Measurements from ENCODE around the gene NPAS3. TPM values are rescaled to one million over a fixed set of nuclear protein-coding genes. Genes with fewer than 3 reads are reported as not detected.
A peak's percentile ranks its signal among the peaks of the same experiment; 100 is the strongest.

NPAS3 gene
- total RNA-seq, 4 donors from 2014 or later: 0.19 to 2.1 (median 1.7) TPM; not detected in 1

DNA sequence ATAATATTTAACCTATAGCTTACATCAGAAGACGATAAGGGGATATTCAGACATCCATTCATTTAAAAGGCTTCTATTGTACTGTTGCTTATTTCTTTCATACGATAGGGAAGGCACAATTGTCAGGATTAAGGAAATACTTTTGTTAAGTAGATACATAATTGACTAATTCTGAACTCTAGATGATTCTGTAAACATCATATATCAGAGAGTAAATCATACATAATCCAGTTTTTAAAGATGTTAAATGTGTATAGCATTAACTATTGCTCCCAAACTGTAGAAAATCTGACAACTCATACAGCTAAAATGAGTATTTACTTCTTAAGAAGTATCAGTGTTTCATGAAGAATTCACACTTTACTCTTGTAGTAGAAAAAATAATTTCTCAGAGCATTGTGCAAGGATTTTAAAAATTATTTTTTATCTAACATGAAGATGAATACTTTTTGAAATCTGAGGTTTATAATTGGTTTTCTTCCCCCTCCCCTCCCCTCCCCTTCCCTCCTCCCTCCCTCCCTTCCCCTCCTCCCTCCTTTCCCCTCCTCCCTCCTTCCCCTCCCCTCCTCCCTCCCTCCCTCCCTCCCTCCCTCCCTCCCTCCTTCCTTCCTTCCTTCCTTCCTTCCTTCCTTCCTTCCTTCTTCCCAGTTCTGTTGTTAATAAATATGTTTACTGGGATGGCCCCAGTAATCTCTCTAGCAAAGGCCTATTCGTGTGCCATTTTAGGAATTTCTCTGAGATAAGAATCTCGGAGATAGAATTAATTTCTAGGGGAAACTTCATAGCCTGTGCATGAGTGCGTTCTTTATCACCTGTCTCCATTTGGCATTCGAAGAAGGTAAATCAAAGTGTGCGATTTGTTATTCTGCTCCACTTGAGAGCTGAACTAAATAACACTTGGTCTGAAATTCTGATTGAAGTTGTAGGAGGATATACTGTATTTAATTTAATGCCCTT, 2.3 kb downstream of the NPAS3 start:
- no peaks in the 10 kb centered on the region for H3K36me3 ChIP-seq
- no peak for TF ChIP-seq POLR2A (IDR thresholded peaks at IDR 0.05)
- TF ChIP-seq, protein P1, sequence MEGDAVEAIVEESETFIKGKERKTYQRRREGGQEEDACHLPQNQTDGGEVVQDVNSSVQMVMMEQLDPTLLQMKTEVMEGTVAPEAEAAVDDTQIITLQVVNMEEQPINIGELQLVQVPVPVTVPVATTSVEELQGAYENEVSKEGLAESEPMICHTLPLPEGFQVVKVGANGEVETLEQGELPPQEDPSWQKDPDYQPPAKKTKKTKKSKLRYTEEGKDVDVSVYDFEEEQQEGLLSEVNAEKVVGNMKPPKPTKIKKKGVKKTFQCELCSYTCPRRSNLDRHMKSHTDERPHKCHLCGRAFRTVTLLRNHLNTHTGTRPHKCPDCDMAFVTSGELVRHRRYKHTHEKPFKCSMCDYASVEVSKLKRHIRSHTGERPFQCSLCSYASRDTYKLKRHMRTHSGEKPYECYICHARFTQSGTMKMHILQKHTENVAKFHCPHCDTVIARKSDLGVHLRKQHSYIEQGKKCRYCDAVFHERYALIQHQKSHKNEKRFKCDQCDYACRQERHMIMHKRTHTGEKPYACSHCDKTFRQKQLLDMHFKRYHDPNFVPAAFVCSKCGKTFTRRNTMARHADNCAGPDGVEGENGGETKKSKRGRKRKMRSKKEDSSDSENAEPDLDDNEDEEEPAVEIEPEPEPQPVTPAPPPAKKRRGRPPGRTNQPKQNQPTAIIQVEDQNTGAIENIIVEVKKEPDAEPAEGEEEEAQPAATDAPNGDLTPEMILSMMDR (IDR thresholded peaks at IDR 0.05): no peak
- DNase-seq: no peak
- no peaks in the 10 kb centered on the region for H3K9me3 ChIP-seq
- H3K4me1 ChIP-seq: peaks cover 0 to 3% (median 0%) of the 10 kb centered on the region in 4 donors
- no peaks in the 10 kb centered on the region for H3K27me3 ChIP-seq
- H3K27ac ChIP-seq: peak overlapping the region in 1 of 4 donors; percentile 89
- no peak overlapping the region for H3K4me3 ChIP-seq

DNA sequence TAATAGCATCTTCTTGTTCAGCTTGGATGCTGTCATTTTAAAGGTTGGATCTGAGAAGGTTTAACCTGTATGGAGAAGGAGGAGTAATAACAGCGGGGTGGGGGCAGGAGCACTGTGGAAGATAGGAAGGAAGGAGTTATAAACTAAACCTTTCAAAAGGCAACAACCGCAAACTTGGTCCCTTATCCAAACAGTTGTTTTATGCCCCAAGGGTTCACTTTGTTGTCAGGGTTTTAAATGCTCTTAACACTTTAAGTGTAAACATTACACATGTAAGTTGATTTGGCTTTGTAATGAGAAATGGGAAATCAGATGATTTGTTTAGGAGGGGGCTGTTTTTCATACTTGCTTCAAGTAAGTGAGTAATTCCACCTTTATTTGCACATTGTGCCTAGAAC, 3.0 kb downstream of the NPAS3 start:
- no peak for TF ChIP-seq POLR2A (IDR thresholded peaks at IDR 0.05)
- TF ChIP-seq, protein P1 (IDR thresholded peaks at IDR 0.05): no peak
- H3K27me3 ChIP-seq: no peaks in the 10 kb centered on the region
- no peak overlapping the region for H3K4me3 ChIP-seq
- H3K4me1 ChIP-seq: peaks cover 0 to 3% (median 0%) of the 10 kb centered on the region in 4 donors
- H3K9me3 ChIP-seq: no peaks in the 10 kb centered on the region
- DNase-seq: no peak
- H3K36me3 ChIP-seq: no peaks in the 10 kb centered on the region
- no peak overlapping the region for H3K27ac ChIP-seq

DNA sequence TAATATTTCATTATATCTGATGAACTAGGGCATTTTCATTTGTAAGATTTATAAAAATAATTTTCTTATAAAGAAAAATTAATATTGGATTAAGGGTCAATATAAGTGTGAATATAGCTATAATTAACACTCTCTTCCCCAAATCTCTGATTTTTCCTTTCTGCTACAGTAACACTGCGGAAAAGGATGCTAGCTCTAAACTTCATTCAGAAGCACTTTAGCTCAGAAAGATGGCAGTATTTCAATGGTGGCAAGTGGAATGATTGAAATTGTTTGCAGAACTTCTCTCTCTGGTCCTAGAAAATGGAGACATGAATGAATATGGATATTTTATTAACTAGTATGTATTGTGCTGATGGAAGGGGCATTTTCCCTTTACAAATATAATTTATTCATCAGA, 8.4 kb downstream of the NPAS3 start:
- no peak overlapping the region for H3K4me3 ChIP-seq
- no peaks in the 10 kb centered on the region for H3K27me3 ChIP-seq
- TF ChIP-seq, protein P1 (IDR thresholded peaks at IDR 0.05): no peak
- TF ChIP-seq POLR2A (IDR thresholded peaks at IDR 0.05): no peak
- H3K4me1 ChIP-seq: no peaks in the 10 kb centered on the region
- no peak for DNase-seq
- H3K9me3 ChIP-seq: no peaks in the 10 kb centered on the region
- H3K27ac ChIP-seq: no peak overlapping the region
- no peaks in the 10 kb centered on the region for H3K36me3 ChIP-seq

DNA sequence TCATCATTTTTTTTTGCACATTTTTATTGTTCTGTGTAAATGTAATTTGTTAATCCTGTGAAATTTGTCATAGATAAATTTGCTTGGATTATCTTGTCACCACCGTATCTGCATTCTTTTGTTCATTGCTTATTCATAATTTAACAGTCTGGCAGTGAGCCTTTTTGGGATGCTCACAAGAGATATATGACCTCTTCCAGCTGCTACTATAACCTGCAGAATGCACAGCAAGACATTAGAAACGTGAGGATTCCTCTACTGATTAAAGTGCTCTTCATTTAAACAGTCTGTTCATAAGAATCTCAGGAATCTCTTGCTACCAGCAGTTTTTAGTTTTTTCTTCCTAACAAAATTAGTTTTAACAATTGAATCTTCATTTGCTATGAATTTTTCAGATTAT, 9.1 kb downstream of the NPAS3 start:
- no peak for DNase-seq
- TF ChIP-seq, protein P1 (IDR thresholded peaks at IDR 0.05): no peak
- TF ChIP-seq POLR2A (IDR thresholded peaks at IDR 0.05): no peak
- H3K27me3 ChIP-seq: no peaks in the 10 kb centered on the region
- no peaks in the 10 kb centered on the region for H3K9me3 ChIP-seq
- H3K36me3 ChIP-seq: no peaks in the 10 kb centered on the region
- H3K4me1 ChIP-seq: no peaks in the 10 kb centered on the region
- no peak overlapping the region for H3K27ac ChIP-seq
- no peak overlapping the region for H3K4me3 ChIP-seq

DNA sequence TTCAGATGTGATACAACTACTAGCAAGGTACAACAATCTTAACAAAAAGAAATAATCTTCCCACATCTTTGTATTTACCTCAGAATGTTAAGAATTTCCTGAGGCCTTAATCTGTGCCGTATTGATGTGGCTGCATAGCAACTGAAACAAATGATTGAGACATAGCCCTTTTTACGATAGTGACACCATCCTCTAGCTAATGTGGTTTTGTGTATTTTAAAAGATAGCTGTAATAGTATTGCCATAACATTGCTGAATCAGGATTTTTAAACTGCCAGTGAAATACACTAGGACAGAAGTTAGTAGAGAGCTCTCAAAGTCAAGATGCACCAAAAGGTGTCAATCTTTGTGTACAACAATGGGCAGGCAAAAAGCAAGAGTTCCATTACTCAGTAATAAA, 11.9 kb downstream of the NPAS3 start:
- Histone ChIP-seq H3K4me3 (no peak overlapping the region), H3K9me3 (no peaks in the 10 kb centered on the region), H3K4me1 (no peaks in the 10 kb centered on the region), H3K27ac (no peak overlapping the region), H3K27me3 (no peaks in the 10 kb centered on the region), H3K36me3 (no peaks in the 10 kb centered on the region)
- no peak for TF ChIP-seq POLR2A (IDR thresholded peaks at IDR 0.05)
- TF ChIP-seq, protein P1 (IDR thresholded peaks at IDR 0.05): no peak
- no peak for DNase-seq
